Activated gamma-delta T cell treated with anti-CD3 and anti-CD28 coated beads, Interleukin-2, amount 50 U/mL, for 16 hours (primary cell): Measurements from ENCODE around the gene SPSB2.
"Not testable (repeated sequence)": the region's sequence is repeated elsewhere in the genome, so short reads cannot be mapped to it uniquely, and the experiment has no call there.

Experiments used
- DNase-seq: peaks from one replicate; pipeline ENCODE4 v3.0.0-alpha.2; 2020; ENCODE audit warnings: low read depth

The SPSB2 gene

DNA sequence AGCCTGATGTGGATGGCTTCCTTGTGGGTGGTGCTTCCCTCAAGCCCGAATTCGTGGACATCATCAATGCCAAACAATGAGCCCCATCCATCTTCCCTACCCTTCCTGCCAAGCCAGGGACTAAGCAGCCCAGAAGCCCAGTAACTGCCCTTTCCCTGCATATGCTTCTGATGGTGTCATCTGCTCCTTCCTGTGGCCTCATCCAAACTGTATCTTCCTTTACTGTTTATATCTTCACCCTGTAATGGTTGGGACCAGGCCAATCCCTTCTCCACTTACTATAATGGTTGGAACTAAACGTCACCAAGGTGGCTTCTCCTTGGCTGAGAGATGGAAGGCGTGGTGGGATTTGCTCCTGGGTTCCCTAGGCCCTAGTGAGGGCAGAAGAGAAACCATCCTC is 2.8 kb downstream of the SPSB2 start:
- DNase-seq = not testable (repeated sequence)

DNA sequence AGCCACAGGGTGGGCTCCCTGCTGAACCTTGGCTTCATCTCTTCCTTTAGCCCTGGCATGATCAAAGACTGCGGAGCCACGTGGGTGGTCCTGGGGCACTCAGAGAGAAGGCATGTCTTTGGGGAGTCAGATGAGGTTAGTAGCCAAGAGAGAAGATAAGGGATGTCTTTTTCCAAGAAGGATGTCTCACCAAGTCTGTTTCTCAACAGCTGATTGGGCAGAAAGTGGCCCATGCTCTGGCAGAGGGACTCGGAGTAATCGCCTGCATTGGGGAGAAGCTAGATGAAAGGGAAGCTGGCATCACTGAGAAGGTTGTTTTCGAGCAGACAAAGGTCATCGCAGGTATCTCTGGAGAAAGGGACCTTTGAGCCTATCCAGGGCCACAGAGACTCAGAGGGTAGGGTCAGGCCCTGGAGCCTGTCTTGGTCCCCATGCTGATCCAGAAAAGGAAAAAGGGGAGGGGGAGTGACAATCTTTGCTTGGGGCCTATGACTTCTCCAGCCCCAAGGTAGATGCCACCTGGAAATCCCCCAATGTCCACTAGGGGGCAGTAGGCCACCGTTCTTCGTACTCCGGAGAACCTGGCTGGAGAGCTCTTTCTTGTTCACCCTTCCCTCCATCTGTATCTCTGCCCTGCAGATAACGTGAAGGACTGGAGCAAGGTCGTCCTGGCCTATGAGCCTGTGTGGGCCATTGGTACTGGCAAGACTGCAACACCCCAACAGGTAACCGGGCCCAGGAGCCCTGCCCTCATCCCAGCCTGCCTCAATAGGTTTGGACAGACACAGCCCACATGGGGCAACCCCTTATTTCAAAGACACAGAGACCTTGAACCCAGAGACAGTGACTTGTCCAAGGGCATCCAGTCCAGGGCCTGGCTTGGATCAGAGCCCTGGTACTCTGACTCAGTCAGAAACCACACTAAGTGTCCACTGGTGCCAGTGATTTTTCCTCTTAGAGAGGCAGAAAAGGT is 3.8 kb downstream of the SPSB2 start:
- peak; percentile 80 for DNase-seq

DNA sequence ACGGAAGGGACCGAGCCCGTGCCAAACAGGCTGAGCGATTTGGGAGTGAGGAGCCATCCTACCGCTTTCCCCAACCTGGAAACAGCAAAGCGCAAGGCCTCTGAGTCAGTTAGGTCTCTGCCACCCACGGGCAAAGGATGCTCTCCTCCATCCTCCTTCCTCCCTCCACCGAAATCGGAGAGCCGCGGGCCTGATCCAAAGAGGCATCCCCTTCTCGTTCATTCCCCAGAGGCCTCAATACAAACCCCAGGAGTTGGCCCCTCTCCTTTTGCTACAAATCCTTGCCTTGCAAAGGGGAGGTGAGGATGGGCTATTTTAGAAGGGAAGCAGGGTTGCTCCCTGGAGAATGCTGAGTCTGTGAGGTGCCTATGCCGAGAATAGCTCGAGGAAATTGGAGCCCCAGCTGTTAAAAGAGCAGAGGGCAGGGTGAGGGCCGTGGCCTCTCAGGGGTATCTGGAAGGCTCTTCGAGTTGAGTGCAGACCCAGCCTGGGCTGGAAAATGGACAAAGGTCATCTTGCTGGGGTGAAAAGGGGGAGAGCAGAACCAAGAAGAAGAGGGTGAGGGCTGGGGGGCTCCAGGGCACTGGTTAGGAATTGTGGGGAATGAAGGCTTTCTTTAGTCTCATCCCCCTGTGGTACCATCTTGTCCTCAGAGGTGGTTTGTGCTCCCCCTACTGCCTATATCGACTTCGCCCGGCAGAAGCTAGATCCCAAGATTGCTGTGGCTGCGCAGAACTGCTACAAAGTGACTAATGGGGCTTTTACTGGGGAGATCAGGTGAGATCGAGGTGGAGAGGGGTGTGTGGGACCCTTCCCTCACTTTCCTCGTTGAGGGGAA is 4.7 kb downstream of the SPSB2 start:
- DNase-seq = no peak

DNA sequence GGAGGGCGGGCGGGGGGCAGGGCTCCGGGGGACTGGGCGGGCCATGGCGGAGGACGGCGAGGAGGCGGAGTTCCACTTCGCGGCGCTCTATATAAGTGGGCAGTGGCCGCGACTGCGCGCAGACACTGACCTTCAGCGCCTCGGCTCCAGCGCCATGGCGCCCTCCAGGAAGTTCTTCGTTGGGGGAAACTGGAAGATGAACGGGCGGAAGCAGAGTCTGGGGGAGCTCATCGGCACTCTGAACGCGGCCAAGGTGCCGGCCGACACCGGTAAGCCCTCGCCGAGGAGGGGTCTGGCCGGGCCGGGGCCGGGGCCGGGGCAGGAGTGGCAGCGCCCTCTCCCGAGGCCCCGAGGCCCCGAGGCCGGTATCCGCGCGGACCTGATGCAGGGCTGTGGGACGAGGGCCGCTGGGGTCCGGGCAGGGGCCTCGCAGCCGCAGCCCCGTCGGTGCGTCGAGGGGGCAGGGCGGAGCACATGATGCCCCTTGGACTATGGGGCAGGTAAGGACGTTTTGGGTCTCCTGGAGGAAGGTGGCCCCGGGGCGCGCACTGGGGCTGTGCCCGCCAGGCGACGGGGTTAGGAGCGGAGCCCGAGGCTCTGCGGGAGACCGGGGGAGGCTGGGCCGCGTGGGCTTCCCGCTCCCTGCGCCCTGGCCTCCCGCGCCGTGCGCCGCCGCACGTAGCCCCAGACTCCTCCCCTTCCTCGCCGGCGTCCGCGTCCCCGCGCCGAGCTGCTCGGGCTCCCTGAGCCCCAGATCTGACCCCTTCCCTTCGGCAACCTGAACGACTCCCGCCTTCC is 5.5 kb downstream of the SPSB2 start, which contains the start of gene TPI1:
Gene TPI1 (plus strand): TSS at position 119 of the 798 bp plus-strand sequence. CDS start 36 bp downstream, at position 155.
- peak; percentile 60 for DNase-seq

DNA sequence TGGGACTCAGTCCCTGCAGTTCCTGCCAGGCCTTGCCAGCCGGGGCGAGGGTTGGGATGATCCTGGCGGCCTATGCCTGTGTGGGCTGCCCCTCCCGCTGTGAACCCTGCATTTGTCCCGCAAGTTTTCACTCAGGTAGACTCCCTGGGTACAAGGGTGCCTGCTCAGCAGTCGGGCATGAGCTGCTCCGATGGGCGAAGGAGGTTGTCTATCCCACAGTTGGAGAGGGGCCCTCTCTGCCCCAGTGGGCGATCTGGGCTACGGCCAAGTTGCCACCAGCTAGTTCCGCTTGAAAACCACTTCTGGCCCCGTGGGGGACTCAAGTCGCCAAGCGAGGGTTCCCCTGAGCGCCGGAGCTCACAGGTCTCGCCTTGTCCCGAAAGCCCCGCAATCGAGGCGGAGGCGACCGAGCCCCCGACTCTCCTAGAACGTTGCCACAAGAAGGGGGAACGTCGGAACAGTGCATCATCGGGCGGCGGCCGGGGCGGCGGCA is 6.1 kb downstream of the SPSB2 start:
- no peak for DNase-seq

DNA sequence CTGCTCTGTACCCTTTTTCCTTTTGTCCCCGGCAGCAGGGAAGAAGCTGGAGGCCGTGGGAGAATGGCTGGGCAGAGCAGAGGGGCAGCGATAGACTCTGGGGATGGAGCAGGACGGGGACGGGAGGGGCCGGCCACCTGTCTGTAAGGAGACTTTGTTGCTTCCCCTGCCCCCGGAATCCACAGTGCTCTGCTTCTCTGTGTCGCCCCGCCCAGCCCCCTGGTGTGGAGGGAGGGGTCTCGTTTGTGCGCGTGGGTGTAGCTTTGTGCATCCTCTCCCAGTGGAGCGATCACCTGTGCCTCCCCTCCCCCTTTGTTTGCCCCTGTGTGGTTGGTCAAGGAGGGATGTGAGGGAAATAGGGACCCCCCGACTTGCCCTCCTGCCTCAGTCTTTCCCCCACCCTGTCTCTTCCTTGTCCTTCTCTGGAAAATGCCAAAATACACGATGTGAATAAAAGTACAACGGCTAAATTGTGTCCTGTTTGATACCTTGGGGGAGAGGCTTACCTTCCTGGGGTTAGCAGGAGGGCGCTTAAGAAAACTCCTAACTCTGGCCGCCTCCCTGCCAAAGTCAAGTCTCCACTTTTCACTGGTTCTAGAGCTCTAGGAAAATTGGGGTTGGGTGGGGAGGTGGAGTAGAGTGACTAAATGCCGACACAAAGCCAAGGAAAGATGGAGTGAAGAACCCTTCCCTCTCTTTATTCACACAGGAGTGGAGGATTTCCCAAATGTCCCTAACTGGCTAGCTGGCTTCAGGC is 6.8 kb downstream of the SPSB2 start:
- no peak for DNase-seq

DNA sequence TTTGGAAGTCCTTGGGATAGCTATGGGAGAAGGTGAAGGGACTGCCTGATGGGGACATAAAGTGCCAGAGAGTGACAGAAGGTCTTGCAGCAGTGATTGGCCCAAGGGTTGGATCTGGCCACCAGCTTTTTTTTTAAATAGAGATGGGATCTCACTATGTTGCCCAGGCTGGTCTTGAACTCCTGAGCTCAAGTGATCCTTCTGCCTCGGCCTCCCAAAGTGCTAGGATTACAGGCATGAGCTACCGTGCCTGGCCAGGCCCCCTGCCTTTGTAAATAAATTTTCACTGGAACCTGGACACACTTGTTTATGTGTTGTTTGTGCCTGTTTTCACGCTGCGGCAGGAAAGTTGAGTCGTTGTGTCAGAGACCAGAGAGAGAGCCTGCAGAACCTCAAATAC is 7.8 kb downstream of the SPSB2 start:
- not testable (repeated sequence) for DNase-seq

DNA sequence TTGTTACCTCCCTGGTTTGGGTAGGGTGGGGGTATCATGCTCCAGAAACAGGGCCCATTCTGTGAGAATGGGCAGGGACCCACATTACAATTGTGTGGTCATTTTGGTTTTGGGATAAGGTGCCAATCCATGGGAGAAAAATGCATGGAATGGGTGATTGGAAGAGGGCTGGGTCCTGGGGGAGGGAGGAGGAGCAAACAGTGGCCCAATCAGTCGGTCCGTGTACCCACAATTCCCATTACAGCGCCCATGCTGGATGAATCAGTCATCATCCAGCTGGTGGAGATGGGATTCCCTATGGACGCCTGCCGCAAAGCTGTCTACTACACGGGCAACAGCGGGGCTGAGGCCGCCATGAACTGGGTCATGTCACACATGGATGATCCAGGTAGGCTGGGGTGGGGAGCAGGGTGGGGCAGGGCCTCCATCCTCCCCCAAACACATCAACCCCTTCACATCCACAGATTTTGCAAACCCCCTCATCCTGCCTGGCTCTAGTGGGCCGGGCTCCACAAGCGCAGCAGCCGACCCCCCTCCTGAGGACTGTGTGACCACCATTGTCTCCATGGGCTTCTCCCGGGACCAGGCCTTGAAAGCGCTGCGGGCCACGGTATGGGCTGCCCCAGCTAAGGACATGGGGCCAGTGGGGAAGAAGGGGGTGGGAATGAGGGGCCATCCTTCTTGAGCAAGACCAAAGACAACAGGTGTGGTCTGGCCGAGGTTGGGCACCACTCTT is 9.3 kb downstream of the SPSB2 start:
- no peak for DNase-seq

DNA sequence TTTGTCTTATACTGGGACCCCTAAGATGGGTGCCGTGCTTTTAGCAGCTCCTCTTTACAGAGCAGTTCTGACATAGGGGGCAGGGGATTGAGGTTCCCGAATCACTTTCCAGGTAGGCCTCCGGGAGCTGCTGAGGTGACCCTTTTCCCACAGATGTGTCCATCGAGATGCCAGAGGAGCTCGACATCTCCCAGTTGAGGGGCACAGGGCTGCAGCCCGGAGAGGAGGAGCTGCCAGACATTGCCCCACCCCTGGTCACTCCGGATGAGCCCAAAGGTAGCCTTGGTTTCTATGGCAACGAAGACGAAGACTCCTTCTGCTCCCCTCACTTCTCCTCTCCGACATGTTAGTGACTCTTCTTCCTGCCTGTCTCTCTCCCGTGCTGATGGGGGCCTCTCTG is 10.1 kb downstream of the SPSB2 start:
- DNase-seq = no peak

DNA sequence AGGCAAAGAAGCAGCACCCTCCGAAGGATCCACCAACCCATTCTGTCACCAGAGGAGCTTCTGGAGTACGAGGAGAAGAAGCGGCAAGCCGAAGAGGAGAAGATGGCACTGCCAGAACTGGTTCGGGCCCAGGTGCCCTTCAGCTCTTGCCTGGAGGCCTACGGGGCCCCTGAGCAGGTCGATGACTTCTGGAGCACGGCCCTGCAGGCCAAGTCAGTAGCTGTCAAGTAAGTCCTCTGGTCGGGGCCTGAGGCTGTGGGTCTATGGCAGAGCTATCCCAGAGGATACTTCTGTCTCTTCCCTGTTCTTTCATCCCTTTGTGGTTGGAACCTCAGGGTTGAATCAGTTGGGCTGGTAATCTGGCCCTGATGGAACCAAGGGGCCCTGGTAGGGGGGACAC is 11.7 kb downstream of the SPSB2 start:
- no peak for DNase-seq

DNA sequence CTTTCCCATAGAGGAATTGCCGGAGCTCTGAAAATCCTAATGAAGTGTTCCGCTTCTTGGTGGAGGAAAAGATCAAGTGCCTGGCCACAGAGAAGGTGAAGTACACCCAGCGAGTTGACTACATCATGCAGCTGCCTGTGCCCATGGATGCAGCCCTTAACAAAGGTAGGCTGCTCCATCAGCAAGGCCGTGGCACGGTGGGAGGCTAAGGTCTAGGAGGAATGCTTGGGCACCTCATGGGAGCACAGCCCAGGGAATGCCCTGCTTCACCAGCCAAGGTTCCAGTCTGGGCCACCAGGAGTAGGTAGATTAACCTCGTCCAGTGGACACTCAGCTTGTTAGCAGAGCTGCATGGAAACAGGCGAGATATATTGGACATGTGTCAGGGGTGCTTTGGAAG is 12.2 kb downstream of the SPSB2 start:
- DNase-seq = no peak

DNA sequence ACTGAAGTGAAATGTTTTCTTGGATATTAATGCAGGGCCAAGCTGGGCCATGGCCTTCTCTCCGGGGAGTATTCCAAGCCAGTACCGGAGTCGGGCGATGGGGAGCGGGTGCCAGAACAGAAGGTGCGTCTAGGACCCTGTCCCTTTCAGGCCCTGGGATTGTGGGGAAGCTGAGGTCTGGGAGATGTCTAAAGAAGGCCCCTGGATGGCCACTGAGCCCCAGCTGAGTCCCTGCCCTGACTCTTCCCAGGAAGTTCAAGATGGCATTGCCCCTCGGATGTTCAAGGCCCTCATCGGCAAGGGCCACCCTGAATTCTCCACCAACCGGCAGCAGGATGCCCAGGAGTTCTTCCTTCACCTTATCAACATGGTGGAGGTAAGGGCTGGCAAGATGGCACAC is 13.0 kb downstream of the SPSB2 start:
- no peak for DNase-seq

DNA sequence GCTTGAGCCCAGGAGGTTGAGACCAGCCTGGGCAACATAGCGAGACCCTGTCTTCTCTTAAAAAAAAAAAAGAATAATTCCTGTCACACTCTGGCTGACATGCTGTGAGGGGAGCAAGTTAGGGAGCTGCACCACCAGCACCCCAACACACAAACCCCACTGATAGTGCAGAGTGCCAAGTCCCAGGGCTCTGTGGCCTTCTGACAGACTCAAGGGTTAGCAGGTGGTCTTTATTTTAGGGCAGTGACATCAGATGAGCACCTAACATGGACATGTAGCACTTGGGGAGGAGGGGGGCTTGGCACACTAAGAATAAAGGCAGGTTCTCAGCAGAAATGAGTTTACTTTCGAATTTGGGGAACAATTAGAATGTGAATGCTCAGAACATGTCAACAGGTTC is 14.3 kb downstream of the SPSB2 start:
- DNase-seq = no peak

DNA sequence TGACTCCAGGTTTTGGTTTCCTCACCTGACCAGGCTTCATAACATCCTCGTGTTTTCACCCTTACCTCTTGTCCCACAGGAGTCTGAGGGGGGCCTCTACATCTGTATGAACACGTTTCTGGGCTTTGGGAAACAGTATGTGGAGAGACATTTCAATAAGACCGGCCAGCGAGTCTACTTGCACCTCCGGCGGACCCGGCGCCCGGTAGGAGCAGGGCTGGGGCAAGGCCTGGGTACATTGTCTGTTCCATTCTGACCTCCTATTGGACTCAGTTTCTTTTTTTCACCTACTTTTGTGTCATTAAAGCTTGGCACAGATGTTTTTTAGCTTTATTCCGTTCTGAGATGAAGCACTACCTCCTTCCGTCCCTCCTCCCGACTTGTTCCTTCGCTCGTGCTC is 17.8 kb downstream of the SPSB2 start:
- DNase-seq = no peak

DNA sequence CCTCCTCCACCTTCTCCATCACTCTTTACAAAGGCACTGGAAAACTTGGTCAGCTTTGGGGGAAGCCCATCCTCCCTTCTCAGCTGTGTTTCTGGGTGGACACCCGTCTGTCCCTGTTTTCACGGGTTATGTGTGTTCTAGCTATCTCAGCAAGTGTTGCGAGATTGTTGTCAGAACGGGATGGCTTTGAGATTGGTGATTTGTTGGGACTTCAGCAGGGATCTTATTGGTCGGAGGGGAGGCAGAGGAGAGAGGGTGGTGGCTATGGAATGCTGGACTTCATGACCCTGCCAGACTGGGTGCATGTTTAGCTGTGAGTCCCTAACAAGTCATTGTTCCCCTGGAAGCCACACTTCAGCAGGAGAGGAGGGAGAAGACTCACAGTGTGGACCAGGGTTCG is 19.1 kb downstream of the SPSB2 start:
- DNase-seq = no peak

DNA sequence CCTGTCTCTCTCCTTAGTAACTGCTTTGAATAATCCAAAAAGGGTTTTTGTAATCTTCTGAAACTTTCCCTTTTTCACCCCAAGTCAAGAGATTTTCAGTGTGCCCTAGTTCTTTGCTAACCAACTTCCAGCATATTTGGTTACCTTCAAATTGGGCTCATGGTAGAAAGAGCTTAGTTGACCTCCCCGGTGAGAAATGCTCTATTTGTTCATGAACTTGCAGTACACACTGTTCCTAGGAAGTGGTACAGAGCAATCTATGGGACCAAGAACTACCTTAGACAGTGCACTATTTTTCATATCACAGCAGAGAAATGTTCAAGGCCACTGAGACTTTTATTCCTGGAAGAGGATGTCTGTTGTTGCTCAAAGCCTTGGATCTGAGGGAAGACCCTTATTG is 19.5 kb downstream of the SPSB2 start:
- no peak for DNase-seq

DNA sequence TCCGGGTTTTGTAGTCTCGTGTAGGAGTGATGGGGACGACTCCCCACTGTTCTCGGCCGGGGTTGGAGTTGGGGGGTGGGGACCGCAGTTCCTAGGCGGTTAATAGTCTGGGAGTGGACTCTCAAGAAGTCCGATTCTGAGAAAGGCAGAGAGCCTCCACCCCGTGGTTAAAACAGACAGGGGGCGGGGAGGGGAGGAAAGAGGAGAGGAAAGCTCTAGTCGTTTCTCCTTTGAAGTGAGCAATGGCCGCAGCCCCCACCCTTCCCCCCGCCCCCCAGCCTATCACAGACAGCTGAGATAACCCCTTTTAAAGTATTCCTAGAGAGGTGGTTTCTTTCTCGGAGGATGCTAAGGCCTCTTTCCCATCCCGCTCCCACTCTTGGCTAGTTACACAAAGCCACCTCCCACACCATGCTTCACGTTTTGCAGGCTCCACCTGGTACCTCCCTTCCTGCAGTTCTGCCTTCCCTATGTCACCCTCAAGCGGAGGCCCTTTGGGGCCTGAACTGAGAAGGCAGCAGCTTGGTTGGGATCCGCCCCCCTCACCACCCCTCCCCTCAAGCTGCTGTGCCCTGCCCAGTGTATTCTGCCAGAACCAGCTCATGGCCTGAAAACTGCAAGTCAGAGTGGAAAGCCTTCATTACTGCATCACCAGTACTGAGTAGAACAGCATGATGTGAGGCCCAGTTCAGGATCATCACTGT is 20.3 kb downstream of the SPSB2 start:
- no peak for DNase-seq

DNA sequence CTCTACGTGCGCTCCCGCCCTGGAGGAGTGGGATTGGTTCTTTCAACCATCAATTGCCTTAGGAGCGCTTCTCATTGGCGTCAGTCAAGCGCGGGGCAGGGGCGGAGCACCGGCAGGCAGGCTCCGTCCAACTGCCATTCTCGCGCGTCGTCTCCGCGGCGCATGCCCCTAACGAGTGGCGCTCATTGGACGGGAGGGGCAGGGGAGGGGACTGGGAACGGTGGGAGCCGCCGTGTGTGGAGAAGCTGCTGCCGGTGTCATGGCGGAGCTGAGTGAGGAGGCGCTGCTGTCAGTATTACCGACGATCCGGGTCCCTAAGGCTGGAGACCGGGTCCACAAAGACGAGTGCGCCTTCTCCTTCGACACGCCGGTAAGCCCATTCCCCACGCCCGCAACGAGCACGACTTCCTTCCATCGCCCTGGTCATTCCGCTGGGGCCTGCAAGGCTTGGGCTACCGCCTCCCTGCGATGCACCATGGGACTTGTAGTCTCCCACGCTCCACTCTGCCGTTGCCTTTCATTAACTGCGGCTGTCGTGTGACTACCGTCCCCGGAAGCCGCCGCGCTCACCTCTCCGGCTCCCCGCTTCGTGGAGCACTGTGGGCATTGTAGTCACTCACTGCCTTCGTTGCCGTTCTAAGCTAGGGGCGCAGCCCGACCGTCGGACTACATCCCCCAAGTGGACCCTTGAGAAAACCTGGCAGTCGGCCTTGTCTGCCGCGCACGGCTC is 21.0 kb downstream of the SPSB2 start, which contains the start of gene USP5:
Gene USP5 (plus strand): TSS at position 230 of the 730 bp plus-strand sequence. CDS start 30 bp downstream, at position 260.
- DNase-seq = peak; percentile 97
